ENCODE data around the gene TMBIM6. TPM values are rescaled to one million over a fixed set of nuclear protein-coding genes. Genes with fewer than 3 reads are reported as not detected.
A peak's percentile ranks its signal among the peaks of the same experiment; 100 is the strongest.

Gene TMBIM6
- polyA plus RNA-seq, 10 donors = 238 to 318 (median 275) TPM

- DNase-seq = no peak
Observed at GRCh38 chr12:49795654-49796105, 54.3 kb downstream of the TMBIM6 start.

- no peak for DNase-seq
Observed at GRCh38 chr12:49796155-49796554, 54.8 kb downstream of the TMBIM6 start.

- no peak for DNase-seq
Observed at GRCh38 chr12:49796606-49797448, 55.5 kb downstream of the TMBIM6 start.

- no peak for DNase-seq
Observed at GRCh38 chr12:49797449-49797776, 56.1 kb downstream of the TMBIM6 start.

- DNase-seq = no peak
Observed at GRCh38 chr12:49798248-49798647, 56.9 kb downstream of the TMBIM6 start.

- DNase-seq = no peak
Observed at GRCh38 chr12:49798934-49799333, 57.6 kb downstream of the TMBIM6 start.

- DNase-seq = no peak
Observed at GRCh38 chr12:49800421-49801140, 59.2 kb downstream of the TMBIM6 start.

GRCh38 chr12:49801141-49802063 is 60.0 kb downstream of the TMBIM6 start:
- DNase-seq = no peak

GRCh38 chr12:49803693-49804450 is 62.5 kb downstream of the TMBIM6 start:
- no peak for DNase-seq

- no peak for DNase-seq
Observed at GRCh38 chr12:49804821-49805220, 63.5 kb downstream of the TMBIM6 start.

- DNase-seq = no peak
Observed at GRCh38 chr12:49805409-49805808, 64.1 kb downstream of the TMBIM6 start.

- no peak for DNase-seq
Observed at GRCh38 chr12:49806321-49806813, 65.0 kb downstream of the TMBIM6 start.

GRCh38 chr12:49806877-49807276 is 65.5 kb downstream of the TMBIM6 start:
- no peak for DNase-seq

GRCh38 chr12:49807991-49808580 is 66.7 kb downstream of the TMBIM6 start:
- DNase-seq = no peak

- DNase-seq = peak in 2 of 3 donors; percentile 54 to 83
Observed at GRCh38 chr12:49808686-49809380, 67.5 kb downstream of the TMBIM6 start.

GRCh38 chr12:49809381-49809905 is 68.1 kb downstream of the TMBIM6 start:
- DNase-seq = peak; percentile 69 to 90 (median 78)

- peak in 1 of 3 donors; percentile 37 for DNase-seq
Observed at GRCh38 chr12:49809906-49810389, 68.6 kb downstream of the TMBIM6 start.

- no peak for DNase-seq
Observed at GRCh38 chr12:49811136-49811535, 69.8 kb downstream of the TMBIM6 start.

GRCh38 chr12:49811961-49812401 is 70.6 kb downstream of the TMBIM6 start:
- no peak for DNase-seq
